Nephron progenitor cell (in vitro differentiated cells): ENCODE measurements around the gene NMNAT1.

ENCODE experiments used
- DNase-seq: peaks from one replicate; pipeline ENCODE4 v3.0.0; 2021
- H3K27ac Mint-ChIP-seq: 2 replicates; pipeline ENCODE4 v1.8.0; 2021; ENCODE audit warnings: mild to moderate bottlenecking, moderate library complexity, mixed read lengths
- H3K27me3 Mint-ChIP-seq: 2 replicates; pipeline ENCODE4 v1.8.0; 2021; ENCODE audit warnings: mild to moderate bottlenecking, low read depth, mixed read lengths; ENCODE audit not compliant: poor library complexity
- H3K36me3 Mint-ChIP-seq: 2 replicates; pipeline ENCODE4 v1.8.0; 2021; ENCODE audit warnings: low read depth, mixed read lengths
- H3K4me1 Mint-ChIP-seq: 2 replicates; pipeline ENCODE4 v1.8.0; 2021; ENCODE audit warnings: mixed read lengths
- H3K4me3 Mint-ChIP-seq: 2 replicates; pipeline ENCODE4 v1.8.0; 2021; ENCODE audit warnings: mild to moderate bottlenecking, moderate library complexity, mixed read lengths
- H3K9me3 Mint-ChIP-seq: 2 replicates; pipeline ENCODE4 v1.8.0; 2021; ENCODE audit warnings: mild to moderate bottlenecking, moderate library complexity, mixed read lengths
- CTCF ChIP-seq: fragments of 200-600 bp; sonication (generic); IDR thresholded peaks from 2 replicates; pipeline ENCODE4 v1.5.0; 2021; ENCODE audit warnings: antibody characterized with exemption

Gene NMNAT1

GRCh38 chr1:9903801-9904527 is 39.3 kb upstream of the NMNAT1 start:
- Mint-ChIP-seq H3K27ac (no peak overlapping the region), H3K36me3 (peaks cover 16% of the 10 kb centered on the region), H3K27me3 (peaks cover 4% of the 10 kb centered on the region), H3K4me1 (peaks cover 45% of the 10 kb centered on the region), H3K9me3 (no peaks in the 10 kb centered on the region), H3K4me3 (no peak overlapping the region)
- DNase-seq = no peak
- TF ChIP-seq CTCF = no peak

- Mint-ChIP-seq H3K4me1 (peaks cover 50% of the 10 kb centered on the region), H3K36me3 (peaks cover 16% of the 10 kb centered on the region), H3K27ac (peak overlapping the region; percentile 43), H3K27me3 (peaks cover 4% of the 10 kb centered on the region), H3K9me3 (no peaks in the 10 kb centered on the region), H3K4me3 (no peak overlapping the region)
- no peak for TF ChIP-seq CTCF
- no peak for DNase-seq
These were observed 38.7 kb upstream of the NMNAT1 start for GRCh38 chr1:9904596-9904995.

- DNase-seq = no peak
- Mint-ChIP-seq H3K4me1 (peaks cover 50% of the 10 kb centered on the region), H3K4me3 (no peak overlapping the region), H3K27me3 (peaks cover 4% of the 10 kb centered on the region), H3K9me3 (no peaks in the 10 kb centered on the region), H3K36me3 (peaks cover 16% of the 10 kb centered on the region), H3K27ac (peak overlapping the region; percentile 43)
- no peak for TF ChIP-seq CTCF
These were observed 38.3 kb upstream of the NMNAT1 start for GRCh38 chr1:9905010-9905409.

- Mint-ChIP-seq H3K4me3 (peak overlapping the region; percentile 8), H3K27me3 (peaks cover 4% of the 10 kb centered on the region), H3K36me3 (peaks cover 16% of the 10 kb centered on the region), H3K9me3 (no peaks in the 10 kb centered on the region), H3K27ac (no peak overlapping the region), H3K4me1 (peaks cover 53% of the 10 kb centered on the region)
- no peak for DNase-seq
- TF ChIP-seq CTCF = no peak
These were observed 36.8 kb upstream of the NMNAT1 start for GRCh38 chr1:9906466-9906865.

GRCh38 chr1:9907441-9907840 is 35.8 kb upstream of the NMNAT1 start:
- peaks cover 60% of the 10 kb centered on the region for H3K4me1 Mint-ChIP-seq
- no peaks in the 10 kb centered on the region for H3K9me3 Mint-ChIP-seq
- TF ChIP-seq CTCF = no peak
- H3K4me3 Mint-ChIP-seq = peak overlapping the region; percentile 58
- peaks cover 16% of the 10 kb centered on the region for H3K36me3 Mint-ChIP-seq
- peaks cover 4% of the 10 kb centered on the region for H3K27me3 Mint-ChIP-seq
- H3K27ac Mint-ChIP-seq = no peak overlapping the region
- DNase-seq = no peak

GRCh38 chr1:9908871-9909233 is 34.4 kb upstream of the NMNAT1 start:
- Mint-ChIP-seq H3K9me3 (no peaks in the 10 kb centered on the region), H3K4me1 (peaks cover 64% of the 10 kb centered on the region), H3K4me3 (peak overlapping the region; percentile 98), H3K36me3 (peaks cover 16% of the 10 kb centered on the region), H3K27me3 (peaks cover 4% of the 10 kb centered on the region), H3K27ac (peak overlapping the region; percentile 33)
- TF ChIP-seq CTCF = no peak
- no peak for DNase-seq
